ENCODE data around the gene GALNT17.
"Not testable (repeated sequence)": the region's sequence is repeated elsewhere in the genome, so short reads cannot be mapped to it uniquely, and the experiment has no call there.

Gene GALNT17

DNA sequence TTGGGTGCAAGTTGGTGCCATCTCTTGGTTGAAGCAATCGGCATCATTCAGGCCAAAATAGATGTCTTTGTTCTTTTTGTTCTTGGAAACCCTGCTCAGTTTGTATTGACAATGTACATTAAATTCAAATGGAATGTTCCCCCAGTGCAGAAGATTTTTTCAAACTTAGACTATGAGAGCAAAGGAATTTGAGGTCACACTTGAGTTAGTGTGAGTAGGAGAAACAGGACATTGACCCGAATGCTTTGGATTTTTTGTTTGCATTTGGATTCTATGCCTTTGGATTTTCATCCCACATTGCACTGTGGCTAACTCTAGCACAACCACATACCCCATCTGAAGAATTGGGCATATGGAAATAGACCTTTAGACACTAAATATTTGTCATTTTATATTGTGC lies 480.0 kb downstream of the GALNT17 start:
- Histone ChIP-seq H3K4me3 (ENCODE audit: low read length) (no peak overlapping the region), H3K27me3 (ENCODE audit: control insufficient read depth, insufficient read depth, low read length) (no peaks in the 10 kb centered on the region), H3K27ac (ENCODE audit: low read depth, low read length) (no peak overlapping the region), H3K9ac (ENCODE audit: low read length) (no peak overlapping the region), H3K4me1 (ENCODE audit: control insufficient read depth, insufficient read depth, low read length) (peaks cover 5% of the 10 kb centered on the region), H3K36me3 (ENCODE audit: control insufficient read depth, insufficient read depth, low read length) (no peaks in the 10 kb centered on the region)

DNA sequence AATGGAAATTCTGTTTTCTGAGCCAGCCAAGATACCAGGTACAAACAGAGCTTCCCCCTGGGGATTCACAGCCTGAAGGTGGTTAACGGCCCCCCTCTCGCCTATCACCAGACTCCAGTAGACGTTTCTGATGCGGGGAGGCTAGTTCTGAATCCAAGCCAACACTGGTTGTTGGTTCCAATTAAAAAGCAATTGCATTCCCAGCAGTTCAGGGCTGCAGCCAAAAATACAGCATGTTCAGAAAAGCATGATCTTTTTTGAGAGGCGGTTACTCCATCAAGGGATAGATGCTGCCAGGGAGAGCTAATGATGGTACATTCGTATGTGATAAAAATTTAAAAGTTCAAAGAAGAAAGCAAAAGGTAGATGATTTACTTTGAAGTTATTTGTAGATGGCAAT lies 481.0 kb downstream of the GALNT17 start:
- Histone ChIP-seq H3K9ac (ENCODE audit: low read length) (no peak overlapping the region), H3K4me1 (ENCODE audit: control insufficient read depth, insufficient read depth, low read length) (peaks cover 5% of the 10 kb centered on the region), H3K27me3 (ENCODE audit: control insufficient read depth, insufficient read depth, low read length) (no peaks in the 10 kb centered on the region)

DNA sequence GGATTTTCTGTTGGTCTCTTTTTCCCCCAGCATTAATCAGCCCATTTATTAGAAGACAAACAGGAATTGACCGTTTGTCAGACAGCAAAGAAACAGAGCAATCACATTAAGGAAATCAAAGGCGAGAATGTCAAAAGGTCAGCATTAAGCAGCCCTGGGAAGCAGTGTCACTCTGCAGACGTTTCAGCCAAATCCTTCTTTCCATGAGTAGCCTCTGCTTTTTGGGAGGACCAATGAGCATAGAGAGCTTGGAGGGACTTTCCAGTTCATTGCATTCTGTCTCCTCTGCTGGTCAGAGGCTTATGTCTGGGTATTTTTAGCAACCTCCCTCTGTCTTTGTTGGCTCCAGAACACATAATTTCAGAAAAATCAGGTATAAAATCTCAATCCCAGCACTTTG lies 481.4 kb downstream of the GALNT17 start:
- Histone ChIP-seq H3K36me3 (ENCODE audit: control insufficient read depth, insufficient read depth, low read length) (no peaks in the 10 kb centered on the region), H3K9ac (ENCODE audit: low read length) (no peak overlapping the region), H3K27me3 (ENCODE audit: control insufficient read depth, insufficient read depth, low read length) (no peaks in the 10 kb centered on the region), H3K27ac (ENCODE audit: low read depth, low read length) (no peak overlapping the region), H3K4me1 (ENCODE audit: control insufficient read depth, insufficient read depth, low read length) (peaks cover 5% of the 10 kb centered on the region), H3K4me3 (ENCODE audit: low read length) (no peak overlapping the region)

More for the DNA sequence above, 481.0 kb downstream of the GALNT17 start:
- H3K4me3 ChIP-seq (ENCODE audit: low read length) = no peak overlapping the region
- no peaks in the 10 kb centered on the region for H3K36me3 ChIP-seq (ENCODE audit: control insufficient read depth, insufficient read depth, low read length)
- no peak overlapping the region for H3K27ac ChIP-seq (ENCODE audit: low read depth, low read length)

DNA sequence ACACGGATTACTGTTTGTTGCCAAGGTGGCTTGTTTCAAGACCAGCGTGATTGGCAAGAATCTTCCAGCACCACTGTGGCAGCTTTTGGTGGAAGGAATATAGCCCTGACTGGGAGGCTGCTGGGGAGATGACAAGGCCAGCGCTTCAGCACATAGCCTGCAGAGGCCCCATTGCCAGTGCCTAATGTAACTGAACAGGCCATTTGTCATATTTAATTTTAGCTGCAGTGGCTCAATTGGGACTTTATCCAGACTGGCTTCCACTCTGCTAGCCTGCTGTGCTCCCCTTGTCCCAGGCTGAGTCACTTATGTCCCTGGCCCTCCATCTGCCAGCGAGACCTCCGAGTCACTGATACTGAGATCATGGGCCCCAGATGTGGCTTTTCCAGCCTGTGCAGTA lies 483.1 kb downstream of the GALNT17 start:
- no peaks in the 10 kb centered on the region for H3K36me3 ChIP-seq (ENCODE audit: control insufficient read depth, insufficient read depth, low read length)
- H3K27me3 ChIP-seq (ENCODE audit: control insufficient read depth, insufficient read depth, low read length) = no peaks in the 10 kb centered on the region
- H3K4me1 ChIP-seq (ENCODE audit: control insufficient read depth, insufficient read depth, low read length) = peaks cover 5% of the 10 kb centered on the region
- H3K4me3 ChIP-seq (ENCODE audit: low read length) = no peak overlapping the region
- H3K9ac ChIP-seq (ENCODE audit: low read length) = no peak overlapping the region
- no peak overlapping the region for H3K27ac ChIP-seq (ENCODE audit: low read depth, low read length)

- no peaks in the 10 kb centered on the region for H3K27me3 ChIP-seq (ENCODE audit: control insufficient read depth, insufficient read depth, low read length)
- no peak overlapping the region for H3K27ac ChIP-seq (ENCODE audit: low read depth, low read length)
- peaks cover 5% of the 10 kb centered on the region for H3K4me1 ChIP-seq (ENCODE audit: control insufficient read depth, insufficient read depth, low read length)
- H3K9ac ChIP-seq (ENCODE audit: low read length) = no peak overlapping the region
- no peaks in the 10 kb centered on the region for H3K36me3 ChIP-seq (ENCODE audit: control insufficient read depth, insufficient read depth, low read length)
- H3K4me3 ChIP-seq (ENCODE audit: low read length) = no peak overlapping the region
Observed at GRCh38 chr7:71616217-71616616, 484.3 kb downstream of the GALNT17 start.

DNA sequence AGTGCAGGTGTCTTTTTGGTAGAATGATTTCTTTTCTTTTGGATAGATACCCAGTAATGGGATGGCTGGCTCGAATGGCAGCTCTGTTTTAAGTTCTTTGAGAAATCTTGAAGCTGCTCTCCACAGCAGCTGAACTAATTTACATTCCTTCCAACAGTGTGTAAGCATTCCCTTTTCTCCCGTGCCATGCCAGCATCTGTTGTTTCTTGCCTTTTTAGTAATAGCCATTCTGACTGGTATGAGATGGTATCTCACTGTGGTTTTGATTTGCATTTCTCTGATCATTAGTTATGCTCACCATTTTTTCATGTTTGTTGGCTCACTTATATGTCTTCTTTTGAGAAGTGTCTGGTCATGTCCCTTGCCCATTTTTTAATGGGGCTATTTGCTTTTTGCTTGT lies 486.3 kb downstream of the GALNT17 start:
- no peak overlapping the region for H3K27ac ChIP-seq (ENCODE audit: low read depth, low read length)
- no peaks in the 10 kb centered on the region for H3K36me3 ChIP-seq (ENCODE audit: control insufficient read depth, insufficient read depth, low read length)
- no peak overlapping the region for H3K4me3 ChIP-seq (ENCODE audit: low read length)
- no peaks in the 10 kb centered on the region for H3K27me3 ChIP-seq (ENCODE audit: control insufficient read depth, insufficient read depth, low read length)
- no peaks in the 10 kb centered on the region for H3K4me1 ChIP-seq (ENCODE audit: control insufficient read depth, insufficient read depth, low read length)
- no peak overlapping the region for H3K9ac ChIP-seq (ENCODE audit: low read length)

DNA sequence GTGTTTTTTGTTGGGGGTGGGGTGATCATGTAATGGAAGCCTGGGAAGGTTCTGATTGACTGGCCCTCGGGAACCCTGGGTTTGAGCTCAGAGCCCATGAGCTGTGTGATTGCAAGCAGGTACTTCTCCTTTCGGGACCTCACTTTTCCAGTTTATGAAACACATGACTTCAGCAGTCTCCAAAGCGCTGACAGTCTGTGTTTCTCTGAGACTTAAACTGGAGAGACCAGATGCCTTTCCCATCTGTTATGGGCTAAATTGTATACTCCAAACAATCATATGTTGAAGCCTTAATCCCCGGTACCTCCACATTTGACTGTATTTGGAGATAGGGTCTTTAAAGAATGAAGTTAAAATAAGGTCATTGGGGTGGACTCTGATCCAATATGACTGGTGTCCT lies 493.6 kb downstream of the GALNT17 start:
- no peak overlapping the region for H3K27ac ChIP-seq (ENCODE audit: low read depth, low read length)
- no peaks in the 10 kb centered on the region for H3K36me3 ChIP-seq (ENCODE audit: control insufficient read depth, insufficient read depth, low read length)
- H3K4me3 ChIP-seq (ENCODE audit: low read length) = no peak overlapping the region
- H3K4me1 ChIP-seq (ENCODE audit: control insufficient read depth, insufficient read depth, low read length) = no peaks in the 10 kb centered on the region
- H3K27me3 ChIP-seq (ENCODE audit: control insufficient read depth, insufficient read depth, low read length) = no peaks in the 10 kb centered on the region
- H3K9ac ChIP-seq (ENCODE audit: low read length) = no peak overlapping the region

DNA sequence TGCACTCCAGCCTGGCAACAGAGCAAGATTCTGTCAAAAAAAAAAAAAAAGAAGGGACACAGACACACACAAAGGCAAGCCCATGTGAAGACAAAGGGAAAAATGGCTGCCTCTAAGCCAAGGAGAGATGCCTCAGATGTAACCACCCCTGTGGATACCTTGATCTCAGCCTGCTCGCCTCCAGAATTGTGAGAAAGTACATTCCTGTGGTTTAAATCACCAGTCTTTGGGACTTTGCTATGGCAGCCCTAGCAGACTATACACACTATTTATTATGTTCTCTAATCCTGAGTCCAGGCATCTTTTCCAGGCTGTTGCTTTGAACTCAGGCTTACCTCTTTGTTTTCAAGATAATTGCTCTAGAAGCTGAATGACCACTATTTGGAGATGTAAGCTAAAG lies 494.3 kb downstream of the GALNT17 start:
- Histone ChIP-seq H3K27ac (ENCODE audit: low read depth, low read length) (no peak overlapping the region), H3K27me3 (ENCODE audit: control insufficient read depth, insufficient read depth, low read length) (no peaks in the 10 kb centered on the region), H3K4me3 (ENCODE audit: low read length) (no peak overlapping the region), H3K36me3 (ENCODE audit: control insufficient read depth, insufficient read depth, low read length) (no peaks in the 10 kb centered on the region), H3K9ac (ENCODE audit: low read length) (no peak overlapping the region), H3K4me1 (ENCODE audit: control insufficient read depth, insufficient read depth, low read length) (no peaks in the 10 kb centered on the region)

GRCh38 chr7:71627651-71628050 lies 495.7 kb downstream of the GALNT17 start:
- no peak overlapping the region for H3K4me3 ChIP-seq (ENCODE audit: low read length)
- no peak overlapping the region for H3K9ac ChIP-seq (ENCODE audit: low read length)
- no peaks in the 10 kb centered on the region for H3K36me3 ChIP-seq (ENCODE audit: control insufficient read depth, insufficient read depth, low read length)
- no peak overlapping the region for H3K27ac ChIP-seq (ENCODE audit: low read depth, low read length)
- H3K4me1 ChIP-seq (ENCODE audit: control insufficient read depth, insufficient read depth, low read length) = no peaks in the 10 kb centered on the region
- no peaks in the 10 kb centered on the region for H3K27me3 ChIP-seq (ENCODE audit: control insufficient read depth, insufficient read depth, low read length)

DNA sequence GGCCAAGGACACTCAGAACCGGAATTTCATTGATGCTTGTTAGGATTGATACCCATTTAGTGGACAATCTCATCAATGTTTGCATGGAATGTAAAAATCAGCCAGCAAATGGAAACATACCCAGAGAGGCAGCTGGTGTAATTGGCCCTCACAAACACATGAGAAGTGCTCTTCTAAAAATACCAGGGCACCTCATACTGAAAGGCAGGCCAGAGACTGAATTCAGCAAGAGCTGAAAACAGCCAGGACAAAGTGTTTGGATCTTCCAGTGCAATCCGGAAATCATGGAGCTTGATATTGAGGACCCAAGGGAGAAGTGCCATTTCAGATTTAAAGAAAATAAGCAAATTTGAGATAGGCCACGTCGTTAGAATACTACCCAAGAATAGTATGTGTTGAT lies 498.6 kb downstream of the GALNT17 start:
- Histone ChIP-seq H3K36me3 (ENCODE audit: control insufficient read depth, insufficient read depth, low read length) (no peaks in the 10 kb centered on the region), H3K9ac (ENCODE audit: low read length) (no peak overlapping the region), H3K27me3 (ENCODE audit: control insufficient read depth, insufficient read depth, low read length) (no peaks in the 10 kb centered on the region), H3K4me1 (ENCODE audit: control insufficient read depth, insufficient read depth, low read length) (no peaks in the 10 kb centered on the region), H3K27ac (ENCODE audit: low read depth, low read length) (no peak overlapping the region), H3K4me3 (ENCODE audit: low read length) (no peak overlapping the region)

GRCh38 chr7:71633551-71634008 lies 501.6 kb downstream of the GALNT17 start:
- no peak overlapping the region for H3K27ac ChIP-seq (ENCODE audit: low read depth, low read length)
- H3K36me3 ChIP-seq (ENCODE audit: control insufficient read depth, insufficient read depth, low read length) = no peaks in the 10 kb centered on the region
- H3K4me1 ChIP-seq (ENCODE audit: control insufficient read depth, insufficient read depth, low read length) = no peaks in the 10 kb centered on the region
- H3K27me3 ChIP-seq (ENCODE audit: control insufficient read depth, insufficient read depth, low read length) = no peaks in the 10 kb centered on the region
- peak overlapping the region; percentile 33 for H3K4me3 ChIP-seq (ENCODE audit: low read length)
- no peak overlapping the region for H3K9ac ChIP-seq (ENCODE audit: low read length)

- not testable (repeated sequence) for H3K4me1 ChIP-seq (ENCODE audit: control insufficient read depth, insufficient read depth, low read length); H3K36me3 ChIP-seq (ENCODE audit: control insufficient read depth, insufficient read depth, low read length); H3K4me3 ChIP-seq (ENCODE audit: low read length); H3K27me3 ChIP-seq (ENCODE audit: control insufficient read depth, insufficient read depth, low read length); H3K27ac ChIP-seq (ENCODE audit: low read depth, low read length); H3K9ac ChIP-seq (ENCODE audit: low read length)
Observed at GRCh38 chr7:71635849-71636248, 503.9 kb downstream of the GALNT17 start.

- no peaks in the 10 kb centered on the region for H3K36me3 ChIP-seq (ENCODE audit: control insufficient read depth, insufficient read depth, low read length)
- no peak overlapping the region for H3K9ac ChIP-seq (ENCODE audit: low read length)
- H3K27ac ChIP-seq (ENCODE audit: low read depth, low read length) = no peak overlapping the region
- H3K4me1 ChIP-seq (ENCODE audit: control insufficient read depth, insufficient read depth, low read length) = no peaks in the 10 kb centered on the region
- H3K4me3 ChIP-seq (ENCODE audit: low read length) = no peak overlapping the region
- H3K27me3 ChIP-seq (ENCODE audit: control insufficient read depth, insufficient read depth, low read length) = no peaks in the 10 kb centered on the region
Observed at GRCh38 chr7:71636329-71636728, 504.4 kb downstream of the GALNT17 start.
